Stimulated activated memory B cell treated with anti-CD40 and anti-IgM and Interleukin-4, amounts not matched to agents 10 μg/mL and 1 μg/mL and 100 μg/mL, for 72 hours (primary cell): ENCODE results near the gene HAS3.

Experiments used
- ATAC-seq: fragments of 150-1000 bp; cut with Tn5 transposase; 2 replicates; pipeline ENCODE4 v1.10.0; 2021
- H3K27ac Mint-ChIP-seq: one replicate; pipeline ENCODE4 v1.8.0; 2022; ENCODE audit warnings: mild to moderate bottlenecking, mixed read lengths
- H3K27me3 Mint-ChIP-seq: one replicate; pipeline ENCODE4 v1.8.0; 2022; ENCODE audit warnings: mixed read lengths
- H3K36me3 Mint-ChIP-seq: one replicate; pipeline ENCODE4 v1.8.0; 2022; ENCODE audit warnings: mixed read lengths
- H3K4me1 Mint-ChIP-seq: one replicate; pipeline ENCODE4 v1.8.0; 2022; ENCODE audit warnings: mixed read lengths
- H3K4me3 Mint-ChIP-seq: one replicate; pipeline ENCODE4 v1.8.0; 2022; ENCODE audit warnings: mild to moderate bottlenecking, moderate library complexity, mixed read lengths
- H3K9me3 Mint-ChIP-seq: one replicate; pipeline ENCODE4 v1.8.0; 2022; ENCODE audit warnings: mixed read lengths

Gene HAS3

DNA sequence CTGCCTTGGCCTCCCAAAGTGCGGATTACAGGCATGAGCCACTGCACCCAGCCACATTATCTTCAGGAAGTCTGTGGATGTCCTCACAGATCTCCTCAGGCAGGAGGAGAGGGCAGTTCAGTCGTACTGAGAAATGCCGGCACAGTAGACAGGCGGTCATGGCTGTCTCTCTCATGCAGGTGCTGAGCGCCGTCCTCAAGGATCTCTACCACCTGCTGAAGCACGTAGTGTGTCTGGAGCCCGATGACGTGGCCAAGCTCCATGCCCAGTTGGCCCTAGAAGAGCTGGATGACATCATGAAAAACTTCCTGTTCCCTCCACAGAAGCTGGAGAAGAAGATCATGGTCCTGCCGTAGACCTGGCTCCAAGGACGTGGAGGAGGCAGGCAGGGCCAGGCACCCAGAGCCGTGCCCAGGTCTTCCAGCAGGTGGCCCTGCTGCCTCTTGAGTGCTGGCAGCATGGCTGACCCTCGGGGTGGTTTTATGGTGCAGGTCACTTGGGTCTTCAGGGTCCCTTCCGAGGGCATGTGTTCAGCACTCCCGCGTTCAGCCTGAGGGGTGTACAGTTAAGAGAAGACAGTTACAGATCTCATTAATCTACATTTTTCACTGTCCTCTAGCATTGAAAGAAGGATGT is 22.0 kb upstream of the HAS3 start:
- no peaks in the 10 kb centered on the region for H3K9me3 Mint-ChIP-seq
- H3K27me3 Mint-ChIP-seq: no peaks in the 10 kb centered on the region
- H3K4me3 Mint-ChIP-seq: no peak overlapping the region
- H3K27ac Mint-ChIP-seq: no peak overlapping the region
- H3K4me1 Mint-ChIP-seq: peaks cover 5% of the 10 kb centered on the region
- ATAC-seq: no peak
- peaks cover 37% of the 10 kb centered on the region for H3K36me3 Mint-ChIP-seq

- Mint-ChIP-seq H3K4me1 (peaks cover 5% of the 10 kb centered on the region), H3K4me3 (no peak overlapping the region), H3K36me3 (peaks cover 37% of the 10 kb centered on the region), H3K27me3 (no peaks in the 10 kb centered on the region), H3K9me3 (no peaks in the 10 kb centered on the region), H3K27ac (no peak overlapping the region)
- no peak for ATAC-seq
Observed at GRCh38 chr16:69084289-69084688, 21.2 kb upstream of the HAS3 start.

DNA sequence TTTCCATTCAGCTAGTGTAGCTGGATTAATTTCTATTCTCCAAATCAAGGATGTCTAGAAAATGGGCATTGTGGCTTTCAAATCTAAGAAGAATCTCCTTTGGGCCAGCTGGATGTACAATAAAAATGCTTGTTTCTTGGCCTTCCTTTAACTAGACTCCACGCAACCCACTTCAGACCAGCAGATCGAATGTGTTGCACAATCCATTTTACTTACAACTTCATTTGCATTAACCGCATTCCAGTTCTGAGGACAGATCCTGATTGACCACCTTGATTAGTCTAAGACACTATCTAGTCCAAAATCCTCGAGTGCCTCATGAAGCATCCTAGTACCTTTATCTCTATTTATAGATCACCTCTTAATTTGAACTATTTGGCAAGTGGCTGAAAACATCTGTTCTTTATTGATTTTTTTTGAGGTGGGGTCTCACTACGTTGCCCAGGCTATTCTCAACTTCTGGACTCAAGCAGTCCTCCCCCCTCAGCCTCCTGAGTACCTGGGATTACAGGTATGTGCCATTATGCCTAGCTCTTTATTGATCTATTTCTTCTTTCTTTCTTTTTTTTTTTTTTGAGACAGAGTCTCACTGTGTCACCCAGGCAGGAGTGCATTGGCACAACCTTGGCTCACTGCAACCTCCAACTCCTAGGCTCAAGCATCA is 20.3 kb upstream of the HAS3 start:
- Mint-ChIP-seq H3K27ac (no peak overlapping the region), H3K9me3 (no peaks in the 10 kb centered on the region), H3K4me3 (no peak overlapping the region), H3K36me3 (peaks cover 33% of the 10 kb centered on the region), H3K4me1 (peaks cover 5% of the 10 kb centered on the region), H3K27me3 (no peaks in the 10 kb centered on the region)
- no peak for ATAC-seq

DNA sequence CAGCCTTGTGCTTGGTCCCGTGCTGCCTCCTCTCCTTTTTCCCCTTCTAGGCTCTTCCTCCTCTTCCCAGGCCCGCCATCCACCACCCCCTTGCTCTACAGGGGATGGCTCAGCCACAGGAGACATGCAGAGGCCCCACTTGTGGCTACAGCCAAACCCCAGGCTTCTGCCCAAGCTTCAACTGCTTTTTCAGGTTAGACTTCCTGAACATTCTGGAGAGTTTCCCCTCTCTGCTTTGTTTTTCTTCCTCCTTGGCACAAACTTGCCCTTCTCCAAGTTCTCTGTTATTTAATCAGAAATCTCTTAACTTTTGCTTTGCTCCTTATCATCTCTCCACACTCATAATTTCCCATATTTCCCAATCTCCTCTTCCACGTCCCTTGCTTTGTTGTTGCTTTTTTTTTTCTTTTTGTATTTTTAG is 18.3 kb upstream of the HAS3 start:
- H3K9me3 Mint-ChIP-seq: no peaks in the 10 kb centered on the region
- ATAC-seq: no peak
- H3K27me3 Mint-ChIP-seq: no peaks in the 10 kb centered on the region
- H3K27ac Mint-ChIP-seq: no peak overlapping the region
- no peak overlapping the region for H3K4me3 Mint-ChIP-seq
- H3K36me3 Mint-ChIP-seq: peaks cover 31% of the 10 kb centered on the region
- peaks cover 5% of the 10 kb centered on the region for H3K4me1 Mint-ChIP-seq

DNA sequence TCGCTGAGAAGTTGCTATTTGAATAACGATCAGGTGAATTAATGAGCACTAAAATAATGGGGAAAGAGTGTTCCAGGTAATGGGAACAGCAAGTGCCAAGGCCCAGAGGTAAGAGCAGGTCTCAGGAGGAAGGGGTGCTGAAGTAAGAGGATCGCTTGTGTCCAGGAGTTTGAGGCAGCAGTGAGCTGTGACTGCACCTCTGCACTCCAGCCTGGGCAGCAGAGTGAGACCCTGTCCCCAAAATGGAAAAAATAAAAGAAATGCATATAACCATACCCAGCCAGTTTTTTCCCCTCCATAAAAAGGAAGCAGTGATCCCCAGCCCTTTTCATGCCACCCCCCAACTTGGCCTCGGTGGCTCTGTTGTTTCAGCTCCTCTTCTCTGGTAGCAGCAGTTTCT is 16.8 kb upstream of the HAS3 start:
- H3K4me3 Mint-ChIP-seq: no peak overlapping the region
- H3K9me3 Mint-ChIP-seq: no peaks in the 10 kb centered on the region
- H3K4me1 Mint-ChIP-seq: peaks cover 7% of the 10 kb centered on the region
- ATAC-seq: no peak
- H3K36me3 Mint-ChIP-seq: peaks cover 25% of the 10 kb centered on the region
- H3K27me3 Mint-ChIP-seq: no peaks in the 10 kb centered on the region
- no peak overlapping the region for H3K27ac Mint-ChIP-seq

DNA sequence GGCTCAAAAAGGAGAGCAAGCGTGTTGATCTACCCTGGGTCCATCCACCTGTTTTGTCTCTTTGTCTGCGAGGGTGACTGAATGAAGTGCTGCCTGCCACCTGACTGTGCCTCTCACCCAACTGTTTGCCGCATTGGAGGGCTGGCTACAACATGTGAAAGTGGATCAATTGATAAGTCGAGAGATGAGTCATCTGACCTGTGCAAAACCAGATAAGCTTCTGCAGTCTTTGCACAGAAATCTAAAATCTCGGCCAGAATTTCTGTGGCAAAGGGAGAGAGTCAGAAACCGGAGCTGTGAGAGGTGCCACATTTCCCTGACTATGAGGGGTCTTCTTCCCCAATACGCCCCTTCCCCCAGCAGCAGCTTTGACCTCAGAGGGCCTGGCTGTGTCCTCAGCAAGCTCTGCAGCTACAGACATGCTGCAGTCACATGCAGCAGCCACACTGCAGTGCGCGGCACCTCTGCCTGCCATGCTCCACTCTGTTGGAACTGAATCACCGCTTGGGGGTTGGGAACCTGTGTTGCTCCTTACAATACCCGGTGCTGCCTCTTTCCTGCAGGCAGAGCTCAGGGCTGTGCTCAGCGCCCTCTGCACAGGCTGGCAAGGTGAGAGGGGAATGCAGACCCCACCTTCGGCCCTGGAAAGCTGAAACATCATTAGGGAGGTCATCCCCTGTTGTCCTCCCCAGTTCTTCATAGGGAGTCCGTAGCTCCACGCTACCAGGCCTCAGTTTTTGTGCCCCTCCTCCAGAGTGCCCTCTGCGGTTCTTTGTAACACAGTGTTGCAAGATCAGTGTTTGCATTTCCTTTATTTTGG is 16.2 kb upstream of the HAS3 start:
- Mint-ChIP-seq H3K4me1 (peaks cover 13% of the 10 kb centered on the region), H3K4me3 (no peak overlapping the region), H3K9me3 (no peaks in the 10 kb centered on the region), H3K36me3 (peaks cover 20% of the 10 kb centered on the region), H3K27ac (no peak overlapping the region), H3K27me3 (no peaks in the 10 kb centered on the region)
- ATAC-seq: peak; percentile 56

- ATAC-seq: peak; percentile 71
- H3K36me3 Mint-ChIP-seq: no peaks in the 10 kb centered on the region
- no peak overlapping the region for H3K4me3 Mint-ChIP-seq
- peaks cover 15% of the 10 kb centered on the region for H3K4me1 Mint-ChIP-seq
- H3K27ac Mint-ChIP-seq: no peak overlapping the region
- H3K27me3 Mint-ChIP-seq: no peaks in the 10 kb centered on the region
- no peaks in the 10 kb centered on the region for H3K9me3 Mint-ChIP-seq
Observed at GRCh38 chr16:69093974-69094373, 11.5 kb upstream of the HAS3 start.

- H3K36me3 Mint-ChIP-seq: no peaks in the 10 kb centered on the region
- no peak overlapping the region for H3K27ac Mint-ChIP-seq
- no peaks in the 10 kb centered on the region for H3K9me3 Mint-ChIP-seq
- H3K4me1 Mint-ChIP-seq: peaks cover 15% of the 10 kb centered on the region
- H3K27me3 Mint-ChIP-seq: no peaks in the 10 kb centered on the region
- ATAC-seq: peak; percentile 27
- H3K4me3 Mint-ChIP-seq: peak overlapping the region; percentile 31
Observed at GRCh38 chr16:69094501-69094900, 11.0 kb upstream of the HAS3 start.

DNA sequence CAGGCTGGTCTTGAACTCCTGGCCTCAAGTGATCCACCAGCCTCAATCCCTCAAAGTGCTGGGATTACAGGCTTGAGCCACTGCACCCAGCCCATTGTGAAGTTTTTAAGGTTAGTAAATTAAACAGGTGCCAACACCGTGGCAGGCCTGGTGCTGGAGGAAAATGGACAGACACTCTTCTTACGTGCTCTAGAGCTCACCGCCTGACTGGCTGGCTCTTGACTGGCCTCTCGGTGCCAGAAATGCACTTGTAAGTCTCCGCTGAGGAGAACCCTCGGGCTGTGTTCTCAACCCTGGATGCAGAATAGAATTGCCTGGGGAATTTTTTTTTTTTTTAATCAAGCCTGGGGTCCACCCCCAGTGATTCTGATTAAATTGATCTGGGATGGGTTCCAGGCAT is 10.3 kb upstream of the HAS3 start:
- no peak for ATAC-seq
- H3K36me3 Mint-ChIP-seq: no peaks in the 10 kb centered on the region
- no peak overlapping the region for H3K4me3 Mint-ChIP-seq
- no peak overlapping the region for H3K27ac Mint-ChIP-seq
- peaks cover 15% of the 10 kb centered on the region for H3K4me1 Mint-ChIP-seq
- no peaks in the 10 kb centered on the region for H3K27me3 Mint-ChIP-seq
- H3K9me3 Mint-ChIP-seq: no peaks in the 10 kb centered on the region

DNA sequence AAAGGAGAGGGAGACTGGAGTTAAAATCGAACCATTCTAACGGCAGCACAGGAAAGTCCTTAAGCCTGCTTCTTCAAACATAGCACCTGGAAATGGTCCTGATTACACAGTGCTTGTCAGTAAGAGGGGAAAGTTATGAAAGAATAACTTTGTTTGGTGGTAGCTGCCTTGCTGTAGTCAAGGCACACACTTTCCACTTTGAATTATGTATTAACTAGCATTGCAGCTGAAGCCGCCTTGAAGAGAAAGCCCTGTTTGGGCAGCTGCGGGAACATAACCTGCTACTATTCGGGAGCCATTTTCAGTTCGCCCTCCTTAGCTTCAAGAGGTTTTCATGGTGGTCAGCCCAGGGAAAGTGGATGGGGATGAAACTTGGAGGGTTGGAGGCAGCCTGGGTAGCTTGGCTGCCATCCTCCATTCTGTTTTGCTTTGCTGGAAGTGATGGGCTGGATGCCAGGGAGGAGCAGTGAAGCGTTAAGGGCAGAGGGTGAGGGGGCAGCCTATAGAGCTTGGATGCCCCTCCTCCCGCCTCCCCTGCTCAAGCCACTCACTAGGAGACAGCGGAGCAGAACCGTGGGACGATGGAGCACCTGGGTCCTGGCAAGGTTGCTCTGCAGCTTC is 5.3 kb upstream of the HAS3 start:
- Mint-ChIP-seq H3K9me3 (no peaks in the 10 kb centered on the region), H3K4me3 (no peak overlapping the region), H3K27ac (no peak overlapping the region), H3K4me1 (peaks cover under 1% of the 10 kb centered on the region), H3K27me3 (peaks cover 30% of the 10 kb centered on the region), H3K36me3 (no peaks in the 10 kb centered on the region)
- no peak for ATAC-seq

GRCh38 chr16:69106491-69107315 is 1.2 kb downstream of the HAS3 start:
- Mint-ChIP-seq H3K36me3 (peaks cover 17% of the 10 kb centered on the region), H3K27ac (no peak overlapping the region), H3K4me1 (peaks cover 26% of the 10 kb centered on the region), H3K9me3 (no peaks in the 10 kb centered on the region), H3K27me3 (peaks cover 76% of the 10 kb centered on the region), H3K4me3 (peak overlapping the region; percentile 68)
- ATAC-seq: peak; percentile 10

DNA sequence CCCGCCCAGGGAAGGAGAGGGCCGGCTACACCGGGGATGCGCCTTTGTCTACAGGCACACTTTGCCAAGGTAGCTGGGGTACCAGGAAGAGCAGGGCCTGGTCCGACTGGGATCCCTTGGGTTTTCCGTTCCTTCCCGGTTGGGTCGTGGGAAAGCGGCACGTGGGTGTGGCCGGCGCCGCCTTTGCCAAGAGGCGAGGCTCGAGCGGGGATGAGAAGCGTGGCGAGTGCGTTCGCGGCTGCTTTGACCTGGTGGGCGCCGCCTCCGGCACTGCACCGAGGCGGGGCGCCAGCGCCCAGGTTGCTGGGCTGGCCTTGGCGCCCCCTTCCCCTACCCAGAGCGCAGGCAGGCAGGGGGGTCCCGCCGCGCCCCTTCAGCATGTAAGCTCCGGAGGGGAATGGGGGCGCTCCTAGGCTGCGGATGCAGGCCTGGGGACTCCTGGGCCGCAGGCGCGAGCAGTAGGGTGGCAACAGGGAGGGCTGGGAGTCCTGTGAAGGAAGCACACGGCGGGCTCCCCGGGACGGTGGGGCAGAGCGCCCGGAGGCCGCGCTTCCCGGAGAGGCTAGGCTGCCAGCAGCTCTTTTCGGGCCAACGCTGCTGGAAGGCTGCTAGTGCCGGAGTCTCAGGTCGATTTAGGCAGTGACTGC is 2.0 kb downstream of the HAS3 start:
- H3K36me3 Mint-ChIP-seq: peaks cover 22% of the 10 kb centered on the region
- peak overlapping the region; percentile 68 for H3K4me3 Mint-ChIP-seq
- no peak for ATAC-seq
- peaks cover 26% of the 10 kb centered on the region for H3K4me1 Mint-ChIP-seq
- no peaks in the 10 kb centered on the region for H3K9me3 Mint-ChIP-seq
- no peak overlapping the region for H3K27ac Mint-ChIP-seq
- H3K27me3 Mint-ChIP-seq: peaks cover 73% of the 10 kb centered on the region

GRCh38 chr16:69108064-69108904 is 2.8 kb downstream of the HAS3 start:
- Mint-ChIP-seq H3K36me3 (peaks cover 22% of the 10 kb centered on the region), H3K4me3 (no peak overlapping the region), H3K27ac (no peak overlapping the region), H3K9me3 (no peaks in the 10 kb centered on the region), H3K4me1 (peaks cover 33% of the 10 kb centered on the region), H3K27me3 (peaks cover 65% of the 10 kb centered on the region)
- no peak for ATAC-seq

DNA sequence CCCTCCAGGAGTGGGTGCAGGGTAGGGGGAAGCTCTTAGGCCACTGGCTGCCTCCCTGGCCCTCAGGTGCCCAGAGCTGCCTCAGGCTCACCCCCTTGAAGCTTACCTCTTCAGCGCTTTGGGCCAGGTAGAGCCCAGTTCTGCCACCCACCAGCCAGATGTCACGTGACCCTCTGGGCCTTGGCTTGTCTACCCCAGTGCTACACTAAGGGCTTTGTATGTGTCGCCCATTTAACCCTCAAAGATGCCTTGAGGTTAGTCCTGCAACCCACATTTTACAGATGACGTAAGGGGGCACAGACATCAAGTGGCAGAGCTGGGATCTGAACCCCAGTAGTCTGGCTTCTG is 3.4 kb downstream of the HAS3 start:
- Mint-ChIP-seq H3K4me1 (peaks cover 33% of the 10 kb centered on the region), H3K27me3 (peaks cover 59% of the 10 kb centered on the region), H3K36me3 (peaks cover 22% of the 10 kb centered on the region), H3K4me3 (no peak overlapping the region), H3K27ac (no peak overlapping the region), H3K9me3 (no peaks in the 10 kb centered on the region)
- no peak for ATAC-seq
